K562 (cell line): ENCODE measurements around the gene PLD3.

ENCODE experiments used
- BRF2 ChIP-seq: IDR thresholded peaks from 3 replicates; pipeline ENCODE4 v1.6.1; 2011; ENCODE audit warnings: borderline replicate concordance, mild to moderate bottlenecking; ENCODE audit not compliant: insufficient read length, insufficient read depth
- CC2D1A ChIP-seq: fragments of 450-650 bp; IDR thresholded peaks from 2 replicates; pipeline ENCODE4 v1.6.1; 2017; ENCODE audit warnings: mild to moderate bottlenecking
- EP300 ChIP-seq: IDR thresholded peaks from 2 replicates; pipeline ENCODE4 v1.6.1; 2012; ENCODE audit warnings: low read length, improper control_type of control experiment
- GATA2 ChIP-seq: sonication (generic); formaldehyde crosslinking; IDR thresholded peaks from 2 replicates; pipeline ENCODE4 v1.4.0; 2020; ENCODE audit warnings: mild to moderate bottlenecking, missing genetic modification reagents
- HDAC6 ChIP-seq: IDR thresholded peaks from 2 replicates; pipeline ENCODE4 v1.6.1; 2012; ENCODE audit warnings: low read depth, mild to moderate bottlenecking, control low read depth, inconsistent platforms, low read length, moderate library complexity
- MXI1 ChIP-seq: IDR thresholded peaks from 2 replicates; pipeline ENCODE4 v1.6.1; 2011; ENCODE audit warnings: low read depth, mild to moderate bottlenecking, improper control_type of control experiment, low read length
- NR2F6 ChIP-seq: fragments of 450-650 bp; formaldehyde crosslinking; IDR thresholded peaks from 2 replicates; pipeline ENCODE4 v1.4.0; 2020; ENCODE audit warnings: mild to moderate bottlenecking
- PATZ1 ChIP-seq: fragments of 250-450 bp; sonication (Bioruptor Pico); IDR thresholded peaks from 2 replicates; pipeline ENCODE4 v1.5.0; 2020; ENCODE audit warnings: mild to moderate bottlenecking, borderline replicate concordance
- SIN3A ChIP-seq, 2 experiments: fragments of 150-350 bp in 1 of 2; IDR thresholded peaks; 2 replicates each; pipeline ENCODE4 v1.6.1; 2011 to 2016; ENCODE audit warnings: borderline replicate concordance in 2 of 2, low read depth in 2 of 2, low read length in 2 of 2, mild to moderate bottlenecking in 2 of 2, moderate library complexity in 2 of 2; ENCODE audit not compliant: control insufficient read depth in 1 of 2
- SMARCA5 ChIP-seq: fragments of 450-650 bp; IDR thresholded peaks from 2 replicates; pipeline ENCODE4 v1.6.1; 2016
- ZNF232 ChIP-seq: sonication (generic); formaldehyde crosslinking; IDR thresholded peaks from 2 replicates; pipeline ENCODE4 v1.8.0; 2022; ENCODE audit warnings: mild to moderate bottlenecking, missing genetic modification reagents
- ZNF830 ChIP-seq: fragments of 250-450 bp; sonication (Bioruptor Pico); IDR thresholded peaks from 2 replicates; pipeline ENCODE4 v1.5.0; 2021; ENCODE audit warnings: mild to moderate bottlenecking
- TF ChIP-seq, protein P1 (sequence below), 3 experiments: IDR thresholded peaks in 2 of 3; conservative IDR thresholded peaks in 1 of 3; 2 replicates each; pipeline ENCODE4 v1.5.1; 2011 to 2012; ENCODE audit warnings: low read length in 3 of 3, mild to moderate bottlenecking in 3 of 3, control low read depth in 2 of 3, improper control_type of control experiment in 1 of 3, inconsistent platforms in 1 of 3, low read depth in 1 of 3, mixed read lengths in 1 of 3, moderate library complexity in 1 of 3; ENCODE audit not compliant: insufficient read depth in 2 of 3
- TF ChIP-seq, protein P2 (sequence below): fragments of 450-650 bp; formaldehyde crosslinking; IDR thresholded peaks from 2 replicates; pipeline ENCODE4 v1.4.0; 2022; ENCODE audit warnings: missing genetic modification characterization

DNA sequence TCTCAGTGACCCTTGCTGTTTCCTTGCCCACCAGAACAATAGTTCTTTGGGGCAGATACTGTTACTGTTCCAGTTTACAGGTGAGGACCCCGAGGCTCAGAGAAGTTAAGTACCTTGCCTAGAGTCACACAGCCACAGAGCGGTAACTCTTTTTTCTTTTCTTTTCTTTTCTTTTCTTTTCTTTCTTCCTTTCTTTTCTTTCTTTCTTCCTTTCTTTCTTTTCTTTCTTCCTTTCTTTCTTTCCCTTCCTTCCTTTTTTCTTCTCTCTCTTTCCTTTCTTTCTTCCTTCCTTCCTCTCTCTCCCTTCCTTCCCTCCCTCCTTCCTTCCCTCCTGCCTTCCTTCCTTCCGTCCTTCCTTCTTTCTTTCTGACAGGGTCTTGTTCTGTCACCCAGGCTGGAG is 69.5 kb downstream of the PLD3 start:
- TF ChIP-seq CC2D1A (no peak), MXI1 (no peak), HDAC6 (no peak), NR2F6 (CRISPR knock-in tag) (no peak), SMARCA5 (peak; percentile 75), BRF2 (no peak), SIN3A (IDR thresholded peaks at IDR 0.05; ENCODE audit: borderline replicate concordance in 2 of 2, control insufficient read depth in 1 of 2, low read depth in 2 of 2, low read length in 2 of 2) (no peak), ZNF830 (CRISPR knock-in tag) (no peak), EP300 (no peak), GATA2 (no peak), ZNF232 (CRISPR knock-in tag) (no peak), PATZ1 (no peak)
- TF ChIP-seq, protein P1, sequence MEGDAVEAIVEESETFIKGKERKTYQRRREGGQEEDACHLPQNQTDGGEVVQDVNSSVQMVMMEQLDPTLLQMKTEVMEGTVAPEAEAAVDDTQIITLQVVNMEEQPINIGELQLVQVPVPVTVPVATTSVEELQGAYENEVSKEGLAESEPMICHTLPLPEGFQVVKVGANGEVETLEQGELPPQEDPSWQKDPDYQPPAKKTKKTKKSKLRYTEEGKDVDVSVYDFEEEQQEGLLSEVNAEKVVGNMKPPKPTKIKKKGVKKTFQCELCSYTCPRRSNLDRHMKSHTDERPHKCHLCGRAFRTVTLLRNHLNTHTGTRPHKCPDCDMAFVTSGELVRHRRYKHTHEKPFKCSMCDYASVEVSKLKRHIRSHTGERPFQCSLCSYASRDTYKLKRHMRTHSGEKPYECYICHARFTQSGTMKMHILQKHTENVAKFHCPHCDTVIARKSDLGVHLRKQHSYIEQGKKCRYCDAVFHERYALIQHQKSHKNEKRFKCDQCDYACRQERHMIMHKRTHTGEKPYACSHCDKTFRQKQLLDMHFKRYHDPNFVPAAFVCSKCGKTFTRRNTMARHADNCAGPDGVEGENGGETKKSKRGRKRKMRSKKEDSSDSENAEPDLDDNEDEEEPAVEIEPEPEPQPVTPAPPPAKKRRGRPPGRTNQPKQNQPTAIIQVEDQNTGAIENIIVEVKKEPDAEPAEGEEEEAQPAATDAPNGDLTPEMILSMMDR (IDR thresholded peaks at IDR 0.05 in 2 of 3, conservative IDR thresholded peaks at IDR 0.05 in 1 of 3; ENCODE audit: insufficient read depth in 2 of 3, low read depth in 1 of 3, low read length in 3 of 3) = no peak
- TF ChIP-seq, protein P2, sequence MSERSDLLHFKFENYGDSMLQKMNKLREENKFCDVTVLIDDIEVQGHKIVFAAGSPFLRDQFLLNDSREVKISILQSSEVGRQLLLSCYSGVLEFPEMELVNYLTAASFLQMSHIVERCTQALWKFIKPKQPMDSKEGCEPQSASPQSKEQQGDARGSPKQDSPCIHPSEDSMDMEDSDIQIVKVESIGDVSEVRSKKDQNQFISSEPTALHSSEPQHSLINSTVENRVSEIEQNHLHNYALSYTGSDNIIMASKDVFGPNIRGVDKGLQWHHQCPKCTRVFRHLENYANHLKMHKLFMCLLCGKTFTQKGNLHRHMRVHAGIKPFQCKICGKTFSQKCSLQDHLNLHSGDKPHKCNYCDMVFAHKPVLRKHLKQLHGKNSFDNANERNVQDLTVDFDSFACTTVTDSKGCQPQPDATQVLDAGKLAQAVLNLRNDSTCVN (CRISPR knock-in tag) = no peak
